ENCODE data around the gene HEATR5B. TPM values are rescaled to one million over a fixed set of nuclear protein-coding genes. Genes with fewer than 3 reads are reported as not detected.

HEATR5B gene
- total RNA-seq, 1 donor from 2014 or later, result 15.1 TPM

DNA sequence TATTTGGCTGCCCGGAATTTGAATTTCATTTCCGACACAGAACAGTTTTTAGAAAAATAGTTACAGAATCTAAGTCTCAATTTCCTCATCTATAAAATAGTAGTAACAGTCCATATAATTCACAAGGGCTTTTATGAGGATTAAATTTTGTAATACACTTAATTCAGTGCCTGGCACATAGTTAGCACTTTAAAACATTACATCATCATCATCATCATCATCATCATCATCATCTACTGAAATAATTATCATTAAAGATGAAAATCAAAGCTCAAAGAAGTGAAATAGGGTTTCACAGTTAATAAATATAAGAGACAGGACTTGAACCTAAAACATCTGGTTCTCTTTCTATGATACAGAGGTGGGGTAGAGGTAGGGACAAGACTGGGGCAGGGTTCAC is 13.2 kb downstream of the HEATR5B start:
- Mint-ChIP-seq H3K4me1 (ENCODE audit: low read depth) (no peaks in the 10 kb centered on the region), H3K36me3 (ENCODE audit: low read depth) (peaks cover 25% of the 10 kb centered on the region), H3K27ac (ENCODE audit: unreplicated experiment) (no peak overlapping the region), H3K27me3 (ENCODE audit: low read depth) (no peaks in the 10 kb centered on the region), H3K9me3 (ENCODE audit: low read depth) (no peaks in the 10 kb centered on the region), H3K4me3 (ENCODE audit: unreplicated experiment) (no peak overlapping the region)
- TF ChIP-seq, protein P1, sequence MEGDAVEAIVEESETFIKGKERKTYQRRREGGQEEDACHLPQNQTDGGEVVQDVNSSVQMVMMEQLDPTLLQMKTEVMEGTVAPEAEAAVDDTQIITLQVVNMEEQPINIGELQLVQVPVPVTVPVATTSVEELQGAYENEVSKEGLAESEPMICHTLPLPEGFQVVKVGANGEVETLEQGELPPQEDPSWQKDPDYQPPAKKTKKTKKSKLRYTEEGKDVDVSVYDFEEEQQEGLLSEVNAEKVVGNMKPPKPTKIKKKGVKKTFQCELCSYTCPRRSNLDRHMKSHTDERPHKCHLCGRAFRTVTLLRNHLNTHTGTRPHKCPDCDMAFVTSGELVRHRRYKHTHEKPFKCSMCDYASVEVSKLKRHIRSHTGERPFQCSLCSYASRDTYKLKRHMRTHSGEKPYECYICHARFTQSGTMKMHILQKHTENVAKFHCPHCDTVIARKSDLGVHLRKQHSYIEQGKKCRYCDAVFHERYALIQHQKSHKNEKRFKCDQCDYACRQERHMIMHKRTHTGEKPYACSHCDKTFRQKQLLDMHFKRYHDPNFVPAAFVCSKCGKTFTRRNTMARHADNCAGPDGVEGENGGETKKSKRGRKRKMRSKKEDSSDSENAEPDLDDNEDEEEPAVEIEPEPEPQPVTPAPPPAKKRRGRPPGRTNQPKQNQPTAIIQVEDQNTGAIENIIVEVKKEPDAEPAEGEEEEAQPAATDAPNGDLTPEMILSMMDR (IDR thresholded peaks at IDR 0.05), result no peak
- DNase-seq (ENCODE audit: low spot score), result no peak

DNA sequence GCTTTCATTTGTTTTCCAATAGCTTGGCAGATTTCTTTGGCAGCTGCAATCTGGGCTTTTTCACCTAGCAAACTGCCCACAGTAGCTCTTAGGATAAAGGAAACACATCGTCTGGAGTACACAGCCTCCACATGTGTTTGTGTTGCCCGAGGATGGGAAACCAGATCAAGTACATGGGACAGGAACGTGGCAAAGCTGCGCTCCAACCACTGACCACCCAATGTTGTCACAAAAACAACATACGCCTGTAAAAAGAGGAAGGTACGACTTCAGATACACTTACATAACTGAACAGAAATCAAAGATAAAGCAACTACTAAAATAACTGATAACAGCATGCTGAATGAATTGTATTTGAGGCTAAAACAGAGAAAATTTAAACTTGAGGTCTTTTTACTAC is 15.5 kb downstream of the HEATR5B start:
- Mint-ChIP-seq H3K27me3 (ENCODE audit: low read depth) (no peaks in the 10 kb centered on the region), H3K4me3 (ENCODE audit: unreplicated experiment) (no peak overlapping the region), H3K9me3 (ENCODE audit: low read depth) (no peaks in the 10 kb centered on the region), H3K36me3 (ENCODE audit: low read depth) (peaks cover 23% of the 10 kb centered on the region), H3K27ac (ENCODE audit: unreplicated experiment) (no peak overlapping the region), H3K4me1 (ENCODE audit: low read depth) (no peaks in the 10 kb centered on the region)
- DNase-seq (ENCODE audit: low spot score), result no peak
- TF ChIP-seq, protein P1 (IDR thresholded peaks at IDR 0.05), result no peak

DNA sequence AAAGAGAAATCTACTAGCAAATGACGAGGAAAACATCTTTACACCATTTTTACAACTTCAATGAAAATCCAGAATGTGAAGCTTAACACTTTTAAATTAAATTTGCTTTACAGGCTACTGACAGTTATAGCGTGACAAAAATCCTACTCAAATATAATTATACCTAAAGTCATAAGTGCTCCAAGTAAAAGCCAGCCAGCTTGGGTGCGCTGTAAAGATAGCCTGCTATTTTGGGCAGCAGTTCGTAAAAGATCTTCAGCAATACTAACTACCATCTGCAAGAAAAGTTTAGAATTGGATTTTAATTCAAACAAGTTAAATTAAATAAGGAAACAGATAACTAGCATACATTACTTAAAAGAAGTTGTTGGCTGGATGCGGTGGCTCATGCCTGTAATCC is 22.4 kb downstream of the HEATR5B start:
- peaks cover 29% of the 10 kb centered on the region for H3K36me3 Mint-ChIP-seq (ENCODE audit: low read depth)
- H3K27me3 Mint-ChIP-seq (ENCODE audit: low read depth), result no peaks in the 10 kb centered on the region
- no peaks in the 10 kb centered on the region for H3K4me1 Mint-ChIP-seq (ENCODE audit: low read depth)
- TF ChIP-seq, protein P1 (IDR thresholded peaks at IDR 0.05), result no peak
- no peak overlapping the region for H3K4me3 Mint-ChIP-seq (ENCODE audit: unreplicated experiment)
- H3K27ac Mint-ChIP-seq (ENCODE audit: unreplicated experiment), result no peak overlapping the region
- DNase-seq (ENCODE audit: low spot score), result no peak
- no peaks in the 10 kb centered on the region for H3K9me3 Mint-ChIP-seq (ENCODE audit: low read depth)

DNA sequence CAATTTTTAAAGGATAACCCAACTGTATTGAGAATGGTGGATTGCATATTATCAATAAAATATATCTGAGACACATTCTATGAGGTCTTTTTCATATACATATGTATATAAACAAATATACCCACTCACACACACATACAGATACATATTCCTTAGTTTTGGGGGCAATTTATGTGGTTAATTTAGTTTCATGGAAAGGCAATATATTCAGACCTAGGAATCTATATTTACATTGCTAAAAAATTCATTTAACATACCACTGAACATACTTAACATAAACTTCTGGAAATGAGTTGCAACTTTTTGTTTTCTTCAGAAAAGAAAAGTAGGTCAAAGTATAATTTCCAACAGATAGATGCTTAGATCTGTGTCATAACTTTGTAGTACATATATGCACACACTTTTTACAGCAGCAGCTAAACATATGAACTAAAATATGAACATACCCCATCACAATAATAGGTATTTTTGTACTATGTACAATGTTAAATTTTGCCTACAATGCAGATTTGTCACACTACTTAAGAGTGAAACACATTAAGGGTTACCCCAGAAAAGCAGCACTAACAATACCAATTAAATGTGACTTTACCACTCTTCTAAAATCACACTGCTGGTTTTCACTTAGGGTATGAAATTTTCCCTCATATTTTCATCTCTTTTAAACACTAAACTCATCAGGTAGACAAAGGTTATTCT is 23.0 kb downstream of the HEATR5B start:
- TF ChIP-seq, protein P1 (IDR thresholded peaks at IDR 0.05), result no peak

DNA sequence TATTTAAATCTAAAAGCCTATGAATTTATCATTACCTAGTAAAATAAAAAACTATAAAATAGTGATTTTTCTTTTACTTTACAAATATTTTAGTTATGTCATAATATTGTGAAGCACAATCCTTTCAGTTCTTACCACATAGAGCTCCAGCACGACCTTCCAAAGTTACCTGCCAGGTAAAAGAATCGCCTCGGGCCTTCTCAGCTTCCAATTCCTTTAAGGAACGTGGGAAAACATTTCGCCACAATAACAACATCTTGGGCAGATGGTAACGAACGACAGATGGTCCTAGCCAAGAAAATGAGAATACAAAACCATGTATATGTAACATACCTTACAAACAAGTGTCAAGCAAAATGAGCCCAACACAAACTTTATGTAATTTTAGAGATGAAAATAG is 23.7 kb downstream of the HEATR5B start:
- no peak for DNase-seq (ENCODE audit: low spot score)
- TF ChIP-seq, protein P1 (IDR thresholded peaks at IDR 0.05), result no peak
- Mint-ChIP-seq H3K27me3 (ENCODE audit: low read depth) (no peaks in the 10 kb centered on the region), H3K27ac (ENCODE audit: unreplicated experiment) (no peak overlapping the region), H3K36me3 (ENCODE audit: low read depth) (peaks cover 33% of the 10 kb centered on the region), H3K4me3 (ENCODE audit: unreplicated experiment) (no peak overlapping the region), H3K4me1 (ENCODE audit: low read depth) (no peaks in the 10 kb centered on the region), H3K9me3 (ENCODE audit: low read depth) (no peaks in the 10 kb centered on the region)

More for the DNA sequence above, 23.0 kb downstream of the HEATR5B start:
- Mint-ChIP-seq H3K4me3 (ENCODE audit: unreplicated experiment) (no peak overlapping the region), H3K36me3 (ENCODE audit: low read depth) (peaks cover 34% of the 10 kb centered on the region), H3K4me1 (ENCODE audit: low read depth) (no peaks in the 10 kb centered on the region), H3K9me3 (ENCODE audit: low read depth) (no peaks in the 10 kb centered on the region), H3K27ac (ENCODE audit: unreplicated experiment) (no peak overlapping the region), H3K27me3 (ENCODE audit: low read depth) (no peaks in the 10 kb centered on the region)
- no peak for DNase-seq (ENCODE audit: low spot score)
